Skin of body (tissue), 2 donors: ENCODE measurements around the gene TMEM176A. TPM values are rescaled to one million over a fixed set of nuclear protein-coding genes. Genes with fewer than 3 reads are reported as not detected.
A peak's percentile ranks its signal among the peaks of the same experiment; 100 is the strongest.
"Not testable (repeated sequence)": the region's sequence is repeated elsewhere in the genome, so short reads cannot be mapped to it uniquely, and the experiment has no call there.

Experiments
- DNase-seq: peaks from one replicate; lab custom pipeline; 2025; lab: John Stamatoyannopoulos, UW
- total RNA-seq: library from RNA; depleted of rRNA; stranded (reverse); fragments of >200 nt; gene quantifications from one replicate; pipeline ENCODE4 v1.2.3, GENCODE V29; 2014

The TMEM176A gene
- total RNA-seq, result 8.8 TPM

GRCh38 chr7:150800581-150801241, at the start of gene TMEM176A:
Gene TMEM176A (plus strand): TSS chr7:150800769. CDS start chr7:150801551, 782 bp downstream.
- DNase-seq, result no peak

- no peak for DNase-seq
These were observed 48.9 kb upstream of the TMEM176A start for GRCh38 chr7:150751702-150752101.

- no peak for DNase-seq
These were observed 47.3 kb upstream of the TMEM176A start for GRCh38 chr7:150753239-150753638.

GRCh38 chr7:150753826-150754603, 46.6 kb upstream of the TMEM176A start:
- DNase-seq, result no peak

GRCh38 chr7:150754951-150755350, 45.6 kb upstream of the TMEM176A start:
- no peak for DNase-seq

GRCh38 chr7:150755473-150756099, 45.0 kb upstream of the TMEM176A start:
- DNase-seq, result no peak

- DNase-seq, result no peak
These were observed 44.4 kb upstream of the TMEM176A start for GRCh38 chr7:150756166-150756565.

GRCh38 chr7:150756858-150757257, 43.7 kb upstream of the TMEM176A start:
- no peak for DNase-seq

GRCh38 chr7:150759479-150759878, 41.1 kb upstream of the TMEM176A start:
- no peak for DNase-seq

GRCh38 chr7:150766334-150766709, 34.2 kb upstream of the TMEM176A start:
- no peak for DNase-seq

- no peak for DNase-seq
These were observed 30.8 kb upstream of the TMEM176A start for GRCh38 chr7:150769768-150770167.

- not testable (repeated sequence) for DNase-seq
These were observed 26.4 kb upstream of the TMEM176A start for GRCh38 chr7:150774131-150774530.

GRCh38 chr7:150778014-150778737, 22.4 kb upstream of the TMEM176A start:
- no peak for DNase-seq

- DNase-seq, result peak; percentile 82
These were observed 21.7 kb upstream of the TMEM176A start for GRCh38 chr7:150778738-150779301.

- no peak for DNase-seq
These were observed 20.3 kb upstream of the TMEM176A start for GRCh38 chr7:150780292-150780691.

- peak; percentile 50 for DNase-seq
These were observed 19.5 kb upstream of the TMEM176A start for GRCh38 chr7:150781103-150781502.

- DNase-seq, result no peak
These were observed 18.6 kb upstream of the TMEM176A start for GRCh38 chr7:150781961-150782360.

- no peak for DNase-seq
These were observed 16.3 kb upstream of the TMEM176A start for GRCh38 chr7:150784120-150784736.

GRCh38 chr7:150784954-150785353, 15.6 kb upstream of the TMEM176A start:
- DNase-seq, result no peak

GRCh38 chr7:150787321-150788281, 13.0 kb upstream of the TMEM176A start:
- no peak for DNase-seq
